ENCODE measurements around the gene TUBA1C.

- no peak for TF ChIP-seq SIN3A (IDR thresholded peaks at IDR 0.05; ENCODE audit: borderline replicate concordance, insufficient read depth, low read length)
- no peak for TF ChIP-seq TAF1 (IDR thresholded peaks at IDR 0.05; ENCODE audit: borderline replicate concordance, insufficient read depth, low read length)
Observed at GRCh38 chr12:49274396-49275069, 9.7 kb downstream of the TUBA1C start.
